Adrenal gland (tissue), 12 donors: ENCODE measurements around the gene CNTNAP2. TPM values are rescaled to one million over a fixed set of nuclear protein-coding genes. Genes with fewer than 3 reads are reported as not detected.

Source experiments
- DNase-seq, 7 donors: peaks; one replicate each; pipeline ENCODE4 v3.0.0-alpha.2; 2019 to 2020
- H3K27ac ChIP-seq, 5 donors: fragments of 200-600 bp; sonication (generic) in 4 of 5; 1 replicate in 3 of 5; 2 replicates in 2 of 5; pipeline versions ENCODE4 v1.5.1 to v1.8.0; 2016 to 2020; ENCODE audit warnings: mild to moderate bottlenecking in 1 of 5
- H3K27me3 ChIP-seq: fragments of 200-600 bp; 2 replicates; pipeline ENCODE4 v1.8.0; 2021
- H3K36me3 ChIP-seq, 2 donors: fragments of 200-600 bp; replicated peaks in 1 of 2; 1 replicate in 1 of 2; 2 replicates in 1 of 2; pipeline versions ENCODE4 v1.5.1 to v1.8.0; 2018 to 2022
- H3K4me1 ChIP-seq, 2 donors: fragments of 200-600 bp; replicated peaks in 1 of 2; 1 replicate in 1 of 2; 2 replicates in 1 of 2; pipeline versions ENCODE4 v1.5.1 to v1.8.0; 2018 to 2021
- H3K4me3 ChIP-seq, 4 donors: fragments of 200-600 bp; sonication (generic) in 3 of 4; one replicate each; pipeline ENCODE4 v1.5.1; 2016 to 2018
- H3K9me3 ChIP-seq, 3 donors: fragments of 200-600 bp; sonication (generic) in 1 of 3; replicated peaks in 1 of 3; 1 replicate in 2 of 3; 2 replicates in 1 of 3; pipeline versions ENCODE4 v1.5.1 to v1.8.0; 2016 to 2021
- CTCF ChIP-seq, 6 experiments: fragments of 450-650 bp in 4 of 6; fragments of 200-600 bp in 2 of 6; sonication (generic) in 1 of 6; IDR thresholded peaks; 1 replicate in 5 of 6; 2 replicates in 1 of 6; pipeline versions ENCODE4 v1.5.1 to v1.8.0; 2016 to 2021; ENCODE audit warnings: antibody characterized with exemption in 6 of 6, mild to moderate bottlenecking in 2 of 6, moderate library complexity in 1 of 6
- POLR2A ChIP-seq, 2 donors: fragments of 450-650 bp; IDR thresholded peaks; one replicate each; pipeline ENCODE4 v1.6.1; 2017; ENCODE audit warnings: antibody characterized with exemption in 2 of 2, mild to moderate bottlenecking in 2 of 2, moderate library complexity in 1 of 2
- WGBS, 4 donors: extraction: QIAGEN DNeasy Blood & Tissue Kit in 2 of 4; methylation state at CpG; one replicate each; pipeline versions ENCODE4 v1.1.5 to v1.1.7; 2013 to 2017; 5-methylcytosine and 5-hydroxymethylcytosine counted together
- intact Hi-C, 2 donors: fragments of 100-400 bp; cut with DNase I; formaldehyde crosslinking; loops; one replicate each; pipeline versions ENCODE4 v1.14.1 to v1.15.0; 2022 to 2023
- polyA plus RNA-seq, 3 donors: library from polyadenylated mRNA; stranded (reverse); fragments of 200-250 nt in 2 of 3; fragments of 350-450 nt in 1 of 3; fragmentation: Illumina TruSeq in 1 of 3; extraction: RNeasy Lipid Tissue Mini Kit (QIAGEN cat#74804) in 1 of 3; gene quantifications; one replicate each; pipeline ENCODE4 v1.2.3, GENCODE V29; 2013 to 2014
- total RNA-seq, 9 donors: library from RNA; depleted of rRNA in 4 of 9; stranded (reverse); fragments of >200 nt in 4 of 9; fragments of 120-200 nt in 1 of 9; fragmentation: NEBNext Ultra II Directional in 1 of 9; extraction: Animal tissue kit (Norgen Biotek cat#: 25700) in 1 of 9; gene quantifications; one replicate each; pipeline versions ENCODE4 v1.1.0 to v1.2.4, GENCODE V29; 2013 to 2023
- donor health status: healthy with polysubstance abuse.
- donor health status: Bipolar disorder and iron deficiency.
- donor health status: DM: yes; HTN: yes; CAD: no.
- donor health status: DM: no; HTN: no; CAD: no.
- donor health status: DM: no; HTN: no; CAD: no.
- donor health status: DM: yes; HTN: yes; CAD: no.

Gene CNTNAP2
- total and polyA plus RNA-seq, 12 donors = 0.14 to 6.3 (median 1.8) TPM; not detected in 2

- Histone ChIP-seq H3K27me3 (no peaks in the 10 kb centered on the region), H3K9me3 (no peaks in the 10 kb centered on the region), H3K4me3 (no peak overlapping the region), H3K4me1 (no peaks in the 10 kb centered on the region), H3K36me3 (no peaks in the 10 kb centered on the region), H3K27ac (no peak overlapping the region)
- no peak for TF ChIP-seq POLR2A (IDR thresholded peaks at IDR 0.05)
- TF ChIP-seq CTCF (IDR thresholded peaks at IDR 0.05) = no peak
- intact Hi-C loops = no loop called here
- WGBS, 4 donors = 73 to 81% (median 78%) methylated on average over 2 of the region's 2 CpGs
- DNase-seq = no peak
Observed at GRCh38 chr7:148408307-148408706, 2291.7 kb downstream of the CNTNAP2 start.

- Histone ChIP-seq H3K9me3 (no peaks in the 10 kb centered on the region), H3K4me1 (no peaks in the 10 kb centered on the region), H3K27ac (no peak overlapping the region), H3K27me3 (no peaks in the 10 kb centered on the region), H3K36me3 (no peaks in the 10 kb centered on the region), H3K4me3 (no peak overlapping the region)
- intact Hi-C loops = no loop called here
- DNase-seq = no peak
- TF ChIP-seq POLR2A (IDR thresholded peaks at IDR 0.05) (no peak), CTCF (IDR thresholded peaks at IDR 0.05) (no peak)
- WGBS, 4 donors = 80 to 94% (median 83%) methylated on average over 7 of the region's 7 CpGs
Observed at GRCh38 chr7:148410905-148411304, 2294.3 kb downstream of the CNTNAP2 start.

GRCh38 chr7:148412691-148413090 is 2296.1 kb downstream of the CNTNAP2 start:
- 37 to 59% (median 49%) methylated on average over 2 of the region's 2 CpGs for WGBS, 4 donors
- intact Hi-C loops = no loop called here

More at GRCh38 chr7:148412691-148413090, 2296.1 kb downstream of the CNTNAP2 start:
- Histone ChIP-seq H3K36me3 (no peaks in the 10 kb centered on the region), H3K27ac (no peak overlapping the region), H3K27me3 (no peaks in the 10 kb centered on the region), H3K9me3 (no peaks in the 10 kb centered on the region), H3K4me1 (no peaks in the 10 kb centered on the region), H3K4me3 (no peak overlapping the region)
- no peak for TF ChIP-seq CTCF (IDR thresholded peaks at IDR 0.05)
- TF ChIP-seq POLR2A (IDR thresholded peaks at IDR 0.05) = no peak
- DNase-seq = no peak
